ENCODE results near the gene TP53BP2. TPM values are rescaled to one million over a fixed set of nuclear protein-coding genes. Genes with fewer than 3 reads are reported as not detected.

The TP53BP2 gene
- total RNA-seq, 1 donor from 2014 or later = 31.9 TPM

DNA sequence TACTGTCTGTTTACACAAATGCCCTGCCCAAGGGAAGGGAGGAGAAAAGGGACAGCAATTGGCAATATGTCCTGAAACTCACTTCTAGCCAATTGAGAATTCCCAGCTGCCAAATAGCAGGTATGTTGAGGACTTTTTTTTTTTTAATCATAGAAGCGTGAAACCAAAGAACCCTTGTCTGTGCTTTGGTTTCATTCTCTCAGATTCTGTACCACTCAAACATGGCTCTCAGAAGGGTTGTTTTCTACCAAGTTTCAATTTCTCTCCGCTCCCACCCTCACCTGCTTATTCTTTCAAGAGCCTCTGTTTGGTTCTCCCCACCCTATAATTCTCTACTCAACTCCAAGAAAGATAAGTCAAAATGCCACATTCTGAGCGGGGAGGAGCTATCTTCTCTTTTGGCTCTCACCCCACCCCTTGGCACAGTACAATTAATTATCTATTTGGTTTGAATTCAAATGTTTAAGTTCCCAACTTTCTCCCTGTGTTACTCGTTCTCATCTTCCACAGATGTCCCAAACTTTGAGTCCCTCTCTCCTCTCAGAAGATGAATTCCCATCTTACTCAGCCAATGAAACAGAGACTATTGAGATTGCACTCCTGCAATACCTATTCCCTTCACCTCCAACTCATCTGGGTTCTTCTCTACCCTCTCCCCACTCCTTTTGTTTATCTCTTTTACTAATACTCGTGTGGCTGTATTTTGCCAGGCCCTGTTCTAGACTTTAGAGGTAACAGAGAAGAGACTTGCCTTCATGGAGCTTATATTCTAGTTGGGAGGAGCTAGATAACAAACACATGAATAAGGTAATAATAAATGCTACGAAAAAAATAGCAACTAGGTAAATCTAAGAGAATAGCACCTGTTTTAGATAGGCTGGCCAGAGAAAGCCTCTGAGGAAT, 3.9 kb upstream of the TP53BP2 start:
- Histone ChIP-seq H3K27me3 (no peaks in the 10 kb centered on the region), H3K27ac (no peak overlapping the region), H3K9me3 (no peaks in the 10 kb centered on the region), H3K4me1 (peaks cover 10% of the 10 kb centered on the region), H3K36me3 (no peaks in the 10 kb centered on the region), H3K4me3 (no peak overlapping the region)
- TF ChIP-seq, protein P1, sequence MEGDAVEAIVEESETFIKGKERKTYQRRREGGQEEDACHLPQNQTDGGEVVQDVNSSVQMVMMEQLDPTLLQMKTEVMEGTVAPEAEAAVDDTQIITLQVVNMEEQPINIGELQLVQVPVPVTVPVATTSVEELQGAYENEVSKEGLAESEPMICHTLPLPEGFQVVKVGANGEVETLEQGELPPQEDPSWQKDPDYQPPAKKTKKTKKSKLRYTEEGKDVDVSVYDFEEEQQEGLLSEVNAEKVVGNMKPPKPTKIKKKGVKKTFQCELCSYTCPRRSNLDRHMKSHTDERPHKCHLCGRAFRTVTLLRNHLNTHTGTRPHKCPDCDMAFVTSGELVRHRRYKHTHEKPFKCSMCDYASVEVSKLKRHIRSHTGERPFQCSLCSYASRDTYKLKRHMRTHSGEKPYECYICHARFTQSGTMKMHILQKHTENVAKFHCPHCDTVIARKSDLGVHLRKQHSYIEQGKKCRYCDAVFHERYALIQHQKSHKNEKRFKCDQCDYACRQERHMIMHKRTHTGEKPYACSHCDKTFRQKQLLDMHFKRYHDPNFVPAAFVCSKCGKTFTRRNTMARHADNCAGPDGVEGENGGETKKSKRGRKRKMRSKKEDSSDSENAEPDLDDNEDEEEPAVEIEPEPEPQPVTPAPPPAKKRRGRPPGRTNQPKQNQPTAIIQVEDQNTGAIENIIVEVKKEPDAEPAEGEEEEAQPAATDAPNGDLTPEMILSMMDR (IDR thresholded peaks at IDR 0.05) = no peak
- TF ChIP-seq POLR2AphosphoS5 (IDR thresholded peaks at IDR 0.05; ENCODE audit: insufficient read depth in 1 of 2, low read depth in 1 of 2) (no peak), POLR2A (IDR thresholded peaks at IDR 0.05) (no peak)
- DNase-seq (ENCODE audit: extremely low spot score in 2 of 2) = no peak
- intact Hi-C loops (cut with DNase I) = loop anchor here (5.0 kb wide), 1 partner anchor 142 kb away; no protein-coding TSS in a partner anchor

DNA sequence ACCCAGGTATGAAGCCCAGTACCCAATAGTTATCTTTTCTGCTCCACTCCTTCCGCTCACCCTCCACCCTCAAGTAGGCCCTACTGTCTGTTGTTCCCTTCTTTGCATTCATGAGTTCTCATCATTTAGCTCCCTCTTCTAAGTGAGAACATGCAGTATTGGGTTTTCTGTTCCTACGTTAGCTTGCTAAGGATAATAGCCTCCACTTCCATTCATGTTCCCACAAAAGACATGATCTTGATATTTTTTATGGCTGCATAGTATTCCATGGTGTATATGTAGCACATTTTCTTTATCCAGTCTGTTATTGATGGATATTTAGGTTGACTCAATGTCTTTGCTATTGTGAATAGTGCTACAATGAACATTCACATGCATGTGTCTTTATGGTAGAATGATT, 2.8 kb upstream of the TP53BP2 start:
- no peak overlapping the region for H3K4me3 ChIP-seq
- no peak for TF ChIP-seq POLR2A (IDR thresholded peaks at IDR 0.05)
- TF ChIP-seq, protein P1 (IDR thresholded peaks at IDR 0.05) = no peak
- TF ChIP-seq POLR2AphosphoS5 (IDR thresholded peaks at IDR 0.05; ENCODE audit: insufficient read depth in 1 of 2, low read depth in 1 of 2) = no peak
- H3K27me3 ChIP-seq = no peaks in the 10 kb centered on the region
- H3K27ac ChIP-seq = no peak overlapping the region
- H3K36me3 ChIP-seq = no peaks in the 10 kb centered on the region
- no peak for DNase-seq (ENCODE audit: extremely low spot score in 2 of 2)
- intact Hi-C loops (cut with DNase I) = loop anchor here (5.0 kb wide), 1 partner anchor 141 kb away; no protein-coding TSS in a partner anchor
- H3K4me1 ChIP-seq = peaks cover 20% of the 10 kb centered on the region
- H3K9me3 ChIP-seq = no peaks in the 10 kb centered on the region

DNA sequence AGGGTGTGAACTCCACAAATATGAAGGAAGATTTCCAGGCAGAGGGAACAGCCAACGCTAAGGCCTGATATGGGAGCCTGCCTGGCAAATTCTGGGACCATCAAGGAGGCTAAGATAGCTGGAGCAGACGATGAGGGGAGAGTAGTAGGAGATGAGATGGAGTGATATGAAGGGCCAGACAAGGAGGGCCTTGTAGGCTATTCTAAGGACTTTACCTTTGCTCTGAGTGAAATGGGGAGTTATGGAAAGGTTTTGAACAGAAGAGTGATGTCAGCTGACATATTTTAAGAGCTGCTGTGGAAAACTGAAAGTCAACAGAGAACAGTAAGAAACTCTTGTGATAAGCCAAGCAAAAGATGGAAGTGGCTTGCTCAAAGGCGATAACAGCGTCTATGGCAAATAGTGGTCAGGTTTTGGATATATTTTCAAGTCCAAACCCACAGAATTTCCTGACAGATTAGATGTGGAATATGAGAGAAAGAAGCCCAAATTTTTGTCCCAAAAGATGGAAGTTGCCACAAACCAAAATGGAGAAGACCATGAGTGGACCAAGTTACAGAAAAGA, 2.1 kb upstream of the TP53BP2 start:
- intact Hi-C loops (cut with DNase I) = loop anchor here (2.0 to 5.0 kb wide), 2 partner anchors 35 to 141 kb away; no protein-coding TSS in a partner anchor
- DNase-seq (ENCODE audit: extremely low spot score in 2 of 2) = no peak
- TF ChIP-seq, protein P1 (IDR thresholded peaks at IDR 0.05) = no peak
- TF ChIP-seq POLR2A (IDR thresholded peaks at IDR 0.05) = no peak
- no peaks in the 10 kb centered on the region for H3K9me3 ChIP-seq
- no peaks in the 10 kb centered on the region for H3K36me3 ChIP-seq
- H3K27ac ChIP-seq = no peak overlapping the region
- H3K27me3 ChIP-seq = no peaks in the 10 kb centered on the region
- no peak overlapping the region for H3K4me3 ChIP-seq
- peaks cover 26% of the 10 kb centered on the region for H3K4me1 ChIP-seq

DNA sequence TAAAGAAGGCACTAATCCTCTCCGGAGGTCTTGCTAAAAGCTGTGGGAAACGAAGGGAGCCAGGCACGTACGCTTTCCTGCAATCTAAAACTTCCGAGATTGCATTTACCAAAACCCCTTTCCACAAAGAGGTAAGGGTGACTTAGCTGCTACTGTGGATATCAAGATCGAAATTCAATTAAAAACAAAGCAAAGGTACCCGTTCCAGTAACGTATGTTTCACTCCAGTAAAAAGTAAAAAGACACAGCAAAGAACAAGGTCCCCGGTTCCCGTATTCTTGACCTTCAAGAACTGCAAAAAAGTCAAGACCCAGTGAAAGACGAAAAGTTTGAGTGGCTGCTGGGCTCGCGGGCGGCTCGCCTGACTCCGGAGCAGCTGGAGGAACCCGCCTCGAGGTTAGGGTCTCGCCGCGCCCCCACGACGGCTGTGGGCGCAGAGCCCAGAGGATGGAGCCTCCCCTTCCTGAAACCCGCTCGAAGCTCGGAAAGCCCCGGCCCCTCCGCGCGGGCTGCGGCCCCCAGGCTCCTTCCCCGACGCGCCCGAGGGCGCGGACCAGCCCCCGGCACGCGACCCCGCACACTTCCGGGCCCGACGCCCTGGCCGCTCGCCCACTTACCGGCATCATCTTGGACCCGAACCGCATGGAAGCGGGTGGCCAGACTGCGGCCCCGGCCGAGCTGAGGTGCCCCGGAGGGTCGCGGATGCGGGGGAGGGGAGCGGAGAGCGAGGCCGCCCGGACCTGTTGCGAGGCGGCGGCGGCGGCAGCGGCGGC, 524 bp downstream of the TP53BP2 start:
- Histone ChIP-seq H3K27me3 (no peaks in the 10 kb centered on the region), H3K4me3 (peak overlapping the region; percentile 64 to 100), H3K36me3 (no peaks in the 10 kb centered on the region), H3K27ac (peak overlapping the region; percentile 98), H3K4me1 (peaks cover 49% of the 10 kb centered on the region), H3K9me3 (no peaks in the 10 kb centered on the region)
- TF ChIP-seq, protein P1 (IDR thresholded peaks at IDR 0.05) = no peak
- peak in 1 of 2 donors; percentile 47 for TF ChIP-seq POLR2AphosphoS5 (IDR thresholded peaks at IDR 0.05; ENCODE audit: insufficient read depth in 1 of 2, low read depth in 1 of 2)
- intact Hi-C loops (cut with DNase I) = loop anchor here (5.0 kb wide), 1 partner anchor 138 kb away; no protein-coding TSS in a partner anchor
- DNase-seq (ENCODE audit: extremely low spot score in 2 of 2) = no peak
